Smooth muscle cell (in vitro differentiated cells): ENCODE data around the gene SLC1A1. TPM values are rescaled to one million over a fixed set of nuclear protein-coding genes. Genes with fewer than 3 reads are reported as not detected.

Experiments
- DNase-seq: peaks from one replicate; lab custom pipeline; 2025; ENCODE audit not compliant: unreplicated experiment; lab: John Stamatoyannopoulos, UW
- H2AFZ ChIP-seq: fragments of 200-600 bp; sonication (generic); 2 replicates; pipeline ENCODE4 v1.6.0; 2016; ENCODE audit warnings: antibody characterized with exemption, low read depth, mild to moderate bottlenecking
- H3F3A ChIP-seq: fragments of 200-600 bp; sonication (generic); 2 replicates; pipeline ENCODE4 v1.6.0; 2017; ENCODE audit warnings: antibody characterized with exemption, low read depth
- H3K27ac ChIP-seq: fragments of 200-600 bp; sonication (generic); 2 replicates; pipeline ENCODE4 v1.5.1; 2016; ENCODE audit warnings: low read depth, mild to moderate bottlenecking
- H3K27me3 ChIP-seq: fragments of 200-600 bp; sonication (generic); 2 replicates; pipeline ENCODE4 v1.6.1; 2016; ENCODE audit warnings: low read depth, mild to moderate bottlenecking
- H3K36me3 ChIP-seq: fragments of 200-600 bp; sonication (generic); 2 replicates; pipeline ENCODE4 v1.5.1; 2016; ENCODE audit warnings: low read depth
- H3K4me1 ChIP-seq: fragments of 200-600 bp; sonication (generic); 2 replicates; pipeline ENCODE4 v1.5.1; 2016; ENCODE audit warnings: low read depth
- H3K4me2 ChIP-seq: fragments of 200-600 bp; sonication (generic); 2 replicates; pipeline ENCODE4 v1.6.0; 2016; ENCODE audit warnings: mild to moderate bottlenecking
- H3K4me3 ChIP-seq: fragments of 200-600 bp; sonication (generic); 2 replicates; pipeline ENCODE4 v1.5.1; 2016; ENCODE audit warnings: mild to moderate bottlenecking
- H3K79me2 ChIP-seq: fragments of 200-600 bp; sonication (generic); 2 replicates; pipeline ENCODE4 v1.6.0; 2016; ENCODE audit warnings: low read depth, mild to moderate bottlenecking
- H3K9ac ChIP-seq: fragments of 200-600 bp; sonication (generic); 2 replicates; pipeline ENCODE4 v1.6.0; 2016; ENCODE audit warnings: low read depth
- H3K9me3 ChIP-seq: fragments of 200-600 bp; sonication (generic); replicated peaks from 2 replicates; pipeline ENCODE4 v1.5.1; 2016; ENCODE audit warnings: low read depth
- H4K20me1 ChIP-seq: fragments of 200-600 bp; sonication (generic); 2 replicates; pipeline ENCODE4 v1.6.0; 2016; ENCODE audit warnings: low read depth
- CTCF ChIP-seq: fragments of 200-600 bp; sonication (generic); IDR thresholded peaks from 2 replicates; pipeline ENCODE4 v1.5.1; 2017; ENCODE audit warnings: borderline replicate concordance, mild to moderate bottlenecking, antibody characterized with exemption; ENCODE audit not compliant: insufficient read depth, poor library complexity, severe bottlenecking
- WGBS: methylation state at CpG from one replicate; pipeline ENCODE4 v1.1.7; 2016; ENCODE audit warnings: low lambda C conversion rate; 5-methylcytosine and 5-hydroxymethylcytosine counted together
- polyA plus RNA-seq: library from polyadenylated mRNA; unstranded; fragments of >200 nt; fragmentation: Nextera tagmentation; extraction: Ambion mirVana; gene quantifications from 2 replicates; pipeline ENCODE4 v1.2.1, GENCODE V29; 2016
- total RNA-seq: library from RNA; depleted of rRNA; stranded (reverse); fragments of >200 nt; gene quantifications from 2 replicates; pipeline ENCODE4 v1.2.3, GENCODE V29; 2014

The SLC1A1 gene
- total and polyA plus RNA-seq, 2 experiments from 2014 or later, result 11.3 to 15.6 TPM

GRCh38 chr9:4588721-4589120 is 98.5 kb downstream of the SLC1A1 start:
- H4K20me1 ChIP-seq, result no peaks in the 10 kb centered on the region
- no peaks in the 10 kb centered on the region for H3K36me3 ChIP-seq
- H3K9ac ChIP-seq, result no peak overlapping the region

GRCh38 chr9:4590430-4591122 is 100.3 kb downstream of the SLC1A1 start:
- H3K79me2 ChIP-seq, result no peaks in the 10 kb centered on the region
- H3K4me1 ChIP-seq, result no peaks in the 10 kb centered on the region
- H3F3A ChIP-seq, result no peaks in the 10 kb centered on the region
- no peak overlapping the region for H3K4me3 ChIP-seq
- H4K20me1 ChIP-seq, result no peaks in the 10 kb centered on the region
- no peak for TF ChIP-seq CTCF
- H3K36me3 ChIP-seq, result no peaks in the 10 kb centered on the region
- 55% methylated on average over 8 of the region's 8 CpGs for WGBS
- H3K4me2 ChIP-seq, result peak overlapping the region; percentile 47
- H3K27me3 ChIP-seq, result no peaks in the 10 kb centered on the region
- no peak overlapping the region for H2AFZ ChIP-seq
- DNase-seq, result no peak
- H3K9ac ChIP-seq, result no peak overlapping the region
- no peaks in the 10 kb centered on the region for H3K9me3 ChIP-seq
- H3K27ac ChIP-seq, result peak overlapping the region; percentile 26

More at GRCh38 chr9:4588721-4589120, 98.5 kb downstream of the SLC1A1 start:
- H2AFZ ChIP-seq, result no peak overlapping the region
- H3K9me3 ChIP-seq, result no peaks in the 10 kb centered on the region
- no peak for DNase-seq
- H3K27ac ChIP-seq, result no peak overlapping the region
- no peaks in the 10 kb centered on the region for H3K27me3 ChIP-seq
- no peaks in the 10 kb centered on the region for H3F3A ChIP-seq
- H3K4me1 ChIP-seq, result no peaks in the 10 kb centered on the region
- H3K4me3 ChIP-seq, result no peak overlapping the region
- no peak overlapping the region for H3K4me2 ChIP-seq
- no peak for TF ChIP-seq CTCF
- 85% methylated on average over 2 of the region's 2 CpGs for WGBS
- no peaks in the 10 kb centered on the region for H3K79me2 ChIP-seq

GRCh38 chr9:4591123-4591500 is 100.8 kb downstream of the SLC1A1 start:
- TF ChIP-seq CTCF, result no peak
- 86% methylated on average over 4 of the region's 4 CpGs for WGBS

GRCh38 chr9:4592295-4592694 is 102.0 kb downstream of the SLC1A1 start:
- Histone ChIP-seq H3K27ac (no peak overlapping the region), H3K4me3 (no peak overlapping the region), H3K9ac (no peak overlapping the region), H2AFZ (no peak overlapping the region), H3K36me3 (no peaks in the 10 kb centered on the region), H3K4me2 (no peak overlapping the region), H4K20me1 (no peaks in the 10 kb centered on the region), H3K79me2 (no peaks in the 10 kb centered on the region), H3K9me3 (no peaks in the 10 kb centered on the region), H3F3A (no peaks in the 10 kb centered on the region), H3K4me1 (peaks cover 4% of the 10 kb centered on the region), H3K27me3 (no peaks in the 10 kb centered on the region)
- TF ChIP-seq CTCF, result no peak
- 88% methylated on average over 3 of the region's 3 CpGs for WGBS
- no peak for DNase-seq

More at GRCh38 chr9:4591123-4591500, 100.8 kb downstream of the SLC1A1 start:
- Histone ChIP-seq H2AFZ (no peak overlapping the region), H4K20me1 (no peaks in the 10 kb centered on the region), H3F3A (no peaks in the 10 kb centered on the region), H3K4me2 (peak overlapping the region; percentile 47), H3K27ac (peak overlapping the region; percentile 26), H3K36me3 (no peaks in the 10 kb centered on the region), H3K4me1 (no peaks in the 10 kb centered on the region), H3K27me3 (no peaks in the 10 kb centered on the region), H3K9me3 (no peaks in the 10 kb centered on the region), H3K9ac (no peak overlapping the region), H3K79me2 (no peaks in the 10 kb centered on the region), H3K4me3 (no peak overlapping the region)
- DNase-seq, result no peak
